ENCODE results near the gene SLC2A10. TPM values are rescaled to one million over a fixed set of nuclear protein-coding genes. Genes with fewer than 3 reads are reported as not detected.

Gene SLC2A10
- total RNA-seq = 21.4 and 21.9 TPM in 2 replicates

GRCh38 chr20:46709459-46710152 lies at the start of gene SLC2A10:
SLC2A10 (plus strand) TSS chr20:46709649; CDS start chr20:46709737, 88 bp downstream.

DNA sequence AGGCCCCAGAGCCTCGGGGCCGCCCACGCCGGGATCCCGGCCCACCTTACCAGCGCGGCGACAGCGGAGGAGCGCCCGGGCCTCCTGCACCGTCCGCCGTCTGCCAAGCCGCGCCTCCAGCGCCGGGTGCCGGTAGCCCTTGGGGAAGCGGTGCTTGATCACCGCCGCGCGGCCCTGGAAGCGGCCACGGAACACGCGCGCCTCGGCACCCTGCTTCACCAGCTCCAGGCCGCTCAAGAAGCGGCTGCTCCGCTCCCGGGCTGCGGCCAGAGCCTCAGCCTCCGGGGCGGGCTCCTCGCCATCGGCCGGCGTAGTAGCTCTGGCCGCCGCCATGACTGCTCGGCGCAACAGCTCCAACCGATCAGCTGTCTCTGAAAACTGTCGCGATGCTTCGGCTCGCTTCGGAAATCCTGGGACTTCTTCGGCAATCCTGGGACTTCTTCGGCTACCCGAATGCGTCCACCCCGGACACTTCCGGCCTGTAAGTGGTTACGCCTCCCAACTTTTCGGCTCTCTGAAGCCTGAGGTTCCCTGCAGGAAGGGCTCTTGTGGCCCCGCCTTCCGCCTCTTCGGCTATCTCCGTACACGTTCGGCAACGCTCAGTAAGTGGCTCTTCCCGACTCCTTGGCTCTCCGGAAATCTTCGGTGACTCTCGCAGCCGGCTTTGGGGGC lies 20.2 kb upstream of the SLC2A10 start, which contains the start of gene TP53RK:
TP53RK (minus strand) TSS at position 363 of the 672 bp plus-strand sequence; CDS start at position 333, 30 bp downstream.

Other genes with a start within 250 kb of the SLC2A10 start
- gene ZNF334, start 196.1 kb upstream of the SLC2A10 start, total RNA-seq = 1.7 and 1.8 TPM in 2 replicates
- not detected in 2 replicates for gene OCSTAMP, start 159.0 kb upstream of the SLC2A10 start, total RNA-seq
- gene SLC13A3, start 58.2 kb upstream of the SLC2A10 start, total RNA-seq = 3.3 and 6.1 TPM in 2 replicates
- 19.5 and 20.4 TPM in 2 replicates for gene TP53RK, start 20.2 kb upstream of the SLC2A10 start, total RNA-seq
- 0.74 and 1.0 TPM in 2 replicates for gene EYA2, start 185.2 kb downstream of the SLC2A10 start, total RNA-seq

Data from bronchus fibroblast of lung (primary cell).